Trophoblast cell (in vitro differentiated cells and primary cell): ENCODE results near the gene NDNF.
A peak's percentile ranks its signal among the peaks of the same experiment; 100 is the strongest.

Experiments
- DNase-seq, 2 donors: peaks; one replicate each; pipeline ENCODE4 v3.0.0-alpha.2; 2016
- H2AFZ ChIP-seq: 2 replicates; pipeline ENCODE4 v1.6.1; 2013; ENCODE audit warnings: low read length, moderate library complexity, mild to moderate bottlenecking; ENCODE audit not compliant: insufficient read depth, poor library complexity
- H2AK5ac ChIP-seq: 2 replicates; pipeline ENCODE4 v1.6.1; 2013; ENCODE audit warnings: mild to moderate bottlenecking, low read length
- H2BK120ac ChIP-seq: 2 replicates; pipeline ENCODE4 v1.6.1; 2013; ENCODE audit warnings: low read length, mild to moderate bottlenecking, moderate library complexity; ENCODE audit not compliant: insufficient read depth, poor library complexity
- H2BK12ac ChIP-seq: 2 replicates; pipeline ENCODE4 v1.6.1; 2013; ENCODE audit warnings: mild to moderate bottlenecking, low read length, moderate library complexity
- H2BK5ac ChIP-seq: 2 replicates; pipeline ENCODE4 v1.6.1; 2013; ENCODE audit warnings: low read length, low read depth, moderate library complexity, mild to moderate bottlenecking; ENCODE audit not compliant: poor library complexity
- H3K14ac ChIP-seq: 2 replicates; pipeline ENCODE4 v1.6.1; 2013; ENCODE audit warnings: mild to moderate bottlenecking, low read length
- H3K18ac ChIP-seq: 2 replicates; pipeline ENCODE4 v1.6.1; 2013; ENCODE audit warnings: mild to moderate bottlenecking, low read length
- H3K23ac ChIP-seq: 2 replicates; pipeline ENCODE4 v1.6.1; 2013; ENCODE audit warnings: low read length
- H3K27ac ChIP-seq: 2 replicates; pipeline ENCODE4 v1.5.1; 2013; ENCODE audit warnings: low read depth, mild to moderate bottlenecking, inconsistent platforms, low read length, moderate library complexity
- H3K27me3 ChIP-seq: 2 replicates; pipeline ENCODE4 v1.6.1; 2013; ENCODE audit warnings: inconsistent platforms, mild to moderate bottlenecking, low read length, moderate library complexity; ENCODE audit not compliant: insufficient read depth
- H3K36me3 ChIP-seq, 2 experiments: 1 replicate in 1 of 2; 2 replicates in 1 of 2; pipeline ENCODE4 v1.6.1; 2013; ENCODE audit warnings: low read length in 2 of 2, mild to moderate bottlenecking in 2 of 2, moderate library complexity in 1 of 2; ENCODE audit not compliant: insufficient read depth in 2 of 2, control insufficient read depth in 1 of 2
- H3K4ac ChIP-seq: 2 replicates; pipeline ENCODE4 v1.6.1; 2013; ENCODE audit warnings: low read depth, mild to moderate bottlenecking, low read length, moderate library complexity
- H3K4me1 ChIP-seq, 2 experiments: 1 replicate in 1 of 2; 2 replicates in 1 of 2; pipeline ENCODE4 v1.6.1; 2013; ENCODE audit warnings: low read length in 2 of 2, mild to moderate bottlenecking in 2 of 2, moderate library complexity in 1 of 2; ENCODE audit not compliant: insufficient read depth in 2 of 2, control insufficient read depth in 1 of 2
- H3K4me2 ChIP-seq: 2 replicates; pipeline ENCODE4 v1.6.1; 2013; ENCODE audit warnings: inconsistent platforms, mild to moderate bottlenecking, low read length, moderate library complexity
- H3K4me3 ChIP-seq: 2 replicates; pipeline ENCODE4 v1.5.1; 2013; ENCODE audit warnings: mild to moderate bottlenecking, low read depth, low read length, inconsistent platforms
- H3K79me1 ChIP-seq: one replicate; pipeline ENCODE4 v1.6.1; 2013; ENCODE audit warnings: low read length
- H3K79me2 ChIP-seq: 2 replicates; pipeline ENCODE4 v1.6.1; 2013; ENCODE audit warnings: low read length, mild to moderate bottlenecking; ENCODE audit not compliant: control insufficient read depth, insufficient read depth, poor library complexity
- H3K9ac ChIP-seq: 2 replicates; pipeline ENCODE4 v1.6.1; 2013; ENCODE audit warnings: mild to moderate bottlenecking, low read length
- H3K9me3 ChIP-seq: 2 replicates; pipeline ENCODE4 v1.6.1; 2013; ENCODE audit warnings: low read depth, mild to moderate bottlenecking, control low read depth, inconsistent platforms, low read length; ENCODE audit not compliant: insufficient read depth
- H4K12ac ChIP-seq: 2 replicates; pipeline ENCODE4 v1.6.1; 2013; ENCODE audit warnings: low read depth, mild to moderate bottlenecking, low read length, moderate library complexity
- H4K8ac ChIP-seq: 2 replicates; pipeline ENCODE4 v1.6.1; 2013; ENCODE audit warnings: low read depth, mild to moderate bottlenecking, low read length, moderate library complexity
- H4K91ac ChIP-seq: one replicate; pipeline ENCODE4 v1.6.1; 2013; ENCODE audit warnings: low read depth, mild to moderate bottlenecking, low read length, moderate library complexity
- WGBS: extraction: QIAGEN DNeasy Blood & Tissue Kit; methylation state at CpG from one replicate; pipeline ENCODE4 v1.1.7; 2013; ENCODE audit warnings: missing lambda C conversion rate; ENCODE audit not compliant: insufficient read length, insufficient coverage; ENCODE audit errors: extremely low coverage; 5-methylcytosine and 5-hydroxymethylcytosine counted together

NDNF gene

GRCh38 chr4:121070696-121071639 lies 1.4 kb downstream of the NDNF start:
- no peak overlapping the region for H2BK12ac ChIP-seq
- peaks cover 9% of the 10 kb centered on the region for H3K79me2 ChIP-seq
- H3K14ac ChIP-seq, result peak overlapping the region; percentile 8
- H4K8ac ChIP-seq, result peak overlapping the region; percentile 12
- DNase-seq, result peak in 1 of 2 donors; percentile 38
- H3K36me3 ChIP-seq, result no peaks in the 10 kb centered on the region
- H3K23ac ChIP-seq, result no peak overlapping the region
- H3K9me3 ChIP-seq, result no peaks in the 10 kb centered on the region
- H4K12ac ChIP-seq, result peak overlapping the region; percentile 3
- peak overlapping the region; percentile 23 for H3K18ac ChIP-seq
- peak overlapping the region; percentile 0 for H2AFZ ChIP-seq
- H3K27ac ChIP-seq, result no peak overlapping the region
- peaks cover 11% of the 10 kb centered on the region for H3K79me1 ChIP-seq
- peak overlapping the region; percentile 39 for H3K9ac ChIP-seq
- H3K4ac ChIP-seq, result peak overlapping the region; percentile 34
- H3K4me3 ChIP-seq, result peak overlapping the region; percentile 77
- peak overlapping the region; percentile 42 for H4K91ac ChIP-seq
- no peak overlapping the region for H2BK5ac ChIP-seq
- peak overlapping the region; percentile 86 for H3K4me2 ChIP-seq
- WGBS, result no CpG with 5 or more reads among the region's 64 CpGs
- H2AK5ac ChIP-seq, result no peak overlapping the region
- H2BK120ac ChIP-seq, result peak overlapping the region; percentile 30
- peaks cover 2 to 5% of the 10 kb centered on the region in 2 experiments for H3K4me1 ChIP-seq
- peaks cover 19% of the 10 kb centered on the region for H3K27me3 ChIP-seq

- Histone ChIP-seq H3K14ac (no peak overlapping the region), H3K4ac (no peak overlapping the region), H4K91ac (no peak overlapping the region), H3K4me2 (peak overlapping the region; percentile 86), H3K23ac (no peak overlapping the region), H3K4me1 (peaks cover 2 to 5% of the 10 kb centered on the region in 2 experiments), H3K27me3 (peaks cover 19% of the 10 kb centered on the region), H2BK120ac (no peak overlapping the region), H3K18ac (no peak overlapping the region), H3K9me3 (no peaks in the 10 kb centered on the region), H3K79me2 (peaks cover 9% of the 10 kb centered on the region), H2AFZ (no peak overlapping the region), H2BK5ac (no peak overlapping the region), H3K4me3 (peak overlapping the region; percentile 63), H3K36me3 (no peaks in the 10 kb centered on the region), H2BK12ac (no peak overlapping the region), H4K12ac (no peak overlapping the region), H3K79me1 (peaks cover 11% of the 10 kb centered on the region), H4K8ac (no peak overlapping the region), H3K27ac (no peak overlapping the region), H2AK5ac (no peak overlapping the region), H3K9ac (no peak overlapping the region)
- 100% methylated on average over 1 of the region's 12 CpGs for WGBS
- no peak for DNase-seq
These were observed 2.1 kb downstream of the NDNF start for GRCh38 chr4:121070274-121070673.

GRCh38 chr4:121069430-121069829 lies 2.9 kb downstream of the NDNF start:
- no peak overlapping the region for H4K8ac ChIP-seq
- no CpG with 5 or more reads among the region's 1 CpG for WGBS
- DNase-seq, result no peak
- no peak overlapping the region for H2AFZ ChIP-seq
- H3K14ac ChIP-seq, result no peak overlapping the region
- no peaks in the 10 kb centered on the region for H3K9me3 ChIP-seq
- H3K36me3 ChIP-seq, result no peaks in the 10 kb centered on the region
- H2BK5ac ChIP-seq, result no peak overlapping the region
- H4K91ac ChIP-seq, result no peak overlapping the region
- H3K18ac ChIP-seq, result no peak overlapping the region
- peaks cover 9% of the 10 kb centered on the region for H3K79me2 ChIP-seq
- H3K9ac ChIP-seq, result no peak overlapping the region
- H3K4me3 ChIP-seq, result no peak overlapping the region
- no peak overlapping the region for H3K23ac ChIP-seq
- H3K27ac ChIP-seq, result no peak overlapping the region
- no peak overlapping the region for H2AK5ac ChIP-seq
- no peak overlapping the region for H3K4ac ChIP-seq
- H2BK12ac ChIP-seq, result no peak overlapping the region
- H3K4me1 ChIP-seq, result peaks cover 2 to 5% of the 10 kb centered on the region in 2 experiments
- no peak overlapping the region for H3K4me2 ChIP-seq
- H4K12ac ChIP-seq, result no peak overlapping the region
- no peak overlapping the region for H2BK120ac ChIP-seq
- H3K27me3 ChIP-seq, result peaks cover 19% of the 10 kb centered on the region
- peaks cover 11% of the 10 kb centered on the region for H3K79me1 ChIP-seq

- no peak overlapping the region for H3K4ac ChIP-seq
- H3K27ac ChIP-seq, result no peak overlapping the region
- H2BK12ac ChIP-seq, result no peak overlapping the region
- no peak overlapping the region for H2AFZ ChIP-seq
- no CpG with 5 or more reads among the region's 3 CpGs for WGBS
- H4K91ac ChIP-seq, result no peak overlapping the region
- no peak overlapping the region for H4K8ac ChIP-seq
- H3K79me1 ChIP-seq, result no peaks in the 10 kb centered on the region
- no peak overlapping the region for H3K14ac ChIP-seq
- H2AK5ac ChIP-seq, result no peak overlapping the region
- no peaks in the 10 kb centered on the region for H3K79me2 ChIP-seq
- no peaks in the 10 kb centered on the region for H3K4me1 ChIP-seq
- no peak for DNase-seq
- no peak overlapping the region for H3K4me3 ChIP-seq
- H3K4me2 ChIP-seq, result no peak overlapping the region
- H3K18ac ChIP-seq, result no peak overlapping the region
- no peak overlapping the region for H4K12ac ChIP-seq
- no peaks in the 10 kb centered on the region for H3K27me3 ChIP-seq
- H3K36me3 ChIP-seq, result peaks cover 0 to 2% of the 10 kb centered on the region in 2 experiments
- no peak overlapping the region for H3K23ac ChIP-seq
- no peak overlapping the region for H2BK5ac ChIP-seq
- H3K9me3 ChIP-seq, result no peaks in the 10 kb centered on the region
- no peak overlapping the region for H2BK120ac ChIP-seq
- H3K9ac ChIP-seq, result no peak overlapping the region
These were observed 7.9 kb downstream of the NDNF start for GRCh38 chr4:121064482-121064881.
